NOMO-1 treated with dmso at 0.1 percent for 144 hours (cell line): ENCODE data around the gene ABCF3.

Source experiments
- DNase-seq: peaks from one replicate; lab custom pipeline; 2025; ENCODE audit not compliant: unreplicated experiment; lab: John Stamatoyannopoulos, UW

ABCF3 gene

DNA sequence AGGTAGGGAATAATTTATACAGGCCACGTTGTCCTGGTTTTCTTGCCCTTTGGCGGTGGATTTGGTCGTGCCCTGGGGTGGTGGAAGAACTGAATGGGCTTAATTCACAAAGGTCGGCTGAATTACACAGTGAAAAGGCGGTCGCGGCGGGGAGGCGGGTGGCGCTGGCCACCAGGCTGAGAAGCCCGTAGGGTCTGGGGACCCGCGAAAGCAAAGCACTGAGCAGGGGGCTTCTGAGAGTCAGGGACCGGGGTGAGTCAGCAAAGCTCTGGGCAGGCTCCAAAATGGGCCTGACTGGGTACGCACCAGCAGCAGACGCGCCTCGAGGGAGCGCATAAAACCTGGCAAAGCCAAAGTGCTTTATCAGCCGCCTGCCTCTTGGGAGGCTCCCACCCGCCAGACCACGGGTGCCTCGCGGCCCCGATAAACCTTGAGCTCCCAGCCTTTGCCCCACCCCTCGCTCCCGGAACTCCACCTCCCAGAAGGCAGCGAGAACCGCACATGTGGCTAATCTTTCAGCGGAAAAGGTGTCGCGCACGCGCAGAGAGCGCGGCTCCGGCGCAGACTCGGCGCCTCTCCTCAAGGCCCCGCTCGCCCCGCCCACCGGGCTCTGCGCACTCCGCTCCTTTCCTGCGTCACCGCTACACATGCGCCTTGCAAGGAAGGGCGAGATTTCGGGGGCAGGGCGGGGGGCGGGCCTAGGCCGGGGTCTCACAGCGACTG lies 377 bp upstream of the ABCF3 start:
- DNase-seq: peak; percentile 100

DNA sequence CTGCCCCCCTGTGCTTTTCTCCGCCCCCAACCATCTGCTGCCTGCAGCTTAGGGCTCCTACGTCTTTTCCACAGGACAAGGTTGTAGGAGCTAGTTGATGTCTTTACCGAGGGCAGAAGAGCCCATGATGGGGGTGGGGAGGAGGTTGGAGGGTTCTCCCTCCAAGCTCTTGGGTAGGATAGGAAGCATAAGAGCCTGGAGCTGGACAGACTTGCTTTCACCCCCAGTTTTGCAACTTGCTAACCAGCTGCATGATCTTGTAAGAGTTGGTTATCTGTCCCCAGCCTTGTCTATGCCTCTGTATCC lies 856 bp downstream of the ABCF3 start:
- DNase-seq: no peak

DNA sequence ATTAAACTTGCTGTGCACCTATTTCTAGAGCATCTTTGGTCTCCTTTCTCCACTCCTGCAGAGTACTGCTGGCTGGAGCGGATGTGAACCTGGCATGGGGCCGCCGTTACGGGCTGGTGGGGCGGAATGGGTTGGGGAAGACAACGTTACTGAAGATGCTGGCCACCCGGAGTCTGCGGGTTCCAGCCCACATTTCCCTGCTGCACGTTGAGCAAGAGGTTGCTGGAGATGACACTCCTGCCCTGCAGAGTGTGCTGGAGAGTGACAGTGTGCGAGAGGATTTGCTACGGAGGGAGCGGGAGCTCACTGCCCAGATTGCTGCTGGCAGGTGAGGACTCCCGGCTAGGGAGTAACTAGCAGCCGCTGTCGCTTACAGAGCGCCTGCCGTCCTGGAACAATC lies 2.1 kb downstream of the ABCF3 start:
- DNase-seq: no peak

DNA sequence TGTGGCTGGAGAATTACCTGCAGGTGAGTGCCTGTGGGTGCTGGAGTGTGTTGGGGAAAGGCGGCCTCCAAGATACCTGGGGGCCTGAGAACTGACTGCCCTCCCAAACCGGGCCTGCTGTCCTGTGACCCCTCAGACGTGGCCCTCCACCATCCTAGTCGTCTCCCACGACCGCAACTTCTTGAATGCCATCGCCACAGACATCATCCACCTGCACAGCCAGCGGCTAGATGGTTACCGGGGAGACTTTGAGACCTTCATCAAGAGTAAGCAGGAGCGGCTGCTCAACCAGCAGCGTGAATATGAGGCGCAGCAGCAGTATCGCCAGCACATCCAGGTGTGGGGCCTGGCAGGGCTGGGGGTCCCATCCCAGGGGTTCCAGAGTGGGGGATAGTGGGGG lies 3.4 kb downstream of the ABCF3 start:
- no peak for DNase-seq

DNA sequence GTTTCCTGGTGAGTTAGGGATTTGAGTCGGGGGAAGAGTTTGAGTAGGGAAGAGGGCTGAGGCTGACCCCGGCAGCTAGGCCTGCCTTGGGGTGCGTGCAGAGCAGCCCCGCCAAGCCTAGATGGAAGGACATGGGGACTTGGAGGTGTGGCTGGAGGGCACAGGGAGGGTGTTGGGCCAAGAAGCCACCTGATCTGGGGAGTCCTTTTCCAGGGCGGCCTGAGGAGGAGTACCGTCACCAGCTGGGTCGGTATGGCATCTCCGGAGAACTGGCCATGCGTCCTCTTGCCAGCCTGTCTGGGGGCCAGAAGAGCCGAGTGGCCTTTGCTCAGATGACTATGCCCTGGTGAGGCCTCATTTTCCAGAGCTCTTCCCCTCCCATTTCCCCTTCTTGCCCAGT lies 6.9 kb downstream of the ABCF3 start:
- DNase-seq: no peak

DNA sequence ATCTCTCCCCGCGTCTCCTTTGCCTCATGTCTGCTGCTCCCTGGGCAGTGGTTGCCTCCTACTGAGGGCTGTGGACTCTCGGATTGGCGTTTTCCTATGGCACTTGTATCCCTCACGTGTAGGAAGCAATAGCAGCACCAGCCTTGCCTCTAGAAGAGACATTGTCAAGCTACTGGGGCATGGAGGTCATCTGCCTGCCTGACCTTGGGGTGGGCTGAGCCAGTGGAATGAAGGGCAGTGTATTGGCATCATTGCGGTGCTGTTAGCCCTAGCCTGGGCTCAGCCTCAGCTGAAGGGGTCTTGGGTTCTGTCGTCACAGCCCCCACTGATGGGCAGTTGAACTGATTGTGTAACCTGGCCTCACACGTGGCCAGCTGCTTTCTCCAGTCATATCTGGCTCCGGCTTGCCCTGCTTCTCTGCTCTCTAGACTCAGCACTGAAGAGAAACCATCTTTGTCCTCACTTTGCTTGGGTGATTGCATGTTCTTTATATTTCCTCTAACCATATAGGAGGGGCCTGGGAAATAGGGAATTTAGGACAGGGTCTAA lies 8.1 kb downstream of the ABCF3 start:
- no peak for DNase-seq

DNA sequence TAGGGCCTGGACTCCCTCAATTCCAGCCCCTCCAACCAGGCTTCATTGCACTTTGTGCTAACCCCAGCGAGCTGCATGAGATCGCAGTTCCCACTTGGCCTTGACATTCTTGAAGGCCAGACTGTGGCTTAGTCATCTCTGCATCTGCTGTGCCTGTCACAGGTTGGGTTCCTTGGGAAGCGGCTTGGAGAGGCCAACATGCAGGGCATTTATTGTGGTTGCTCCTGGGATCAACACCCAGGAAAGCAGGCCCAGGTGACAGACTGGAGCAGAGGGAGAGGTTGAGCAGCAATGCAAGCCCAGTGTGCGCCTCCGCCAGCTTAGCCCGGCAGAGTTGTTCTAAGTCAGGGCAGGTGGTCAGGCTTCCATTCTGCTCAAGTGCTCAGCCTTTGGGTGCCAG lies 10.5 kb downstream of the ABCF3 start:
- no peak for DNase-seq

DNA sequence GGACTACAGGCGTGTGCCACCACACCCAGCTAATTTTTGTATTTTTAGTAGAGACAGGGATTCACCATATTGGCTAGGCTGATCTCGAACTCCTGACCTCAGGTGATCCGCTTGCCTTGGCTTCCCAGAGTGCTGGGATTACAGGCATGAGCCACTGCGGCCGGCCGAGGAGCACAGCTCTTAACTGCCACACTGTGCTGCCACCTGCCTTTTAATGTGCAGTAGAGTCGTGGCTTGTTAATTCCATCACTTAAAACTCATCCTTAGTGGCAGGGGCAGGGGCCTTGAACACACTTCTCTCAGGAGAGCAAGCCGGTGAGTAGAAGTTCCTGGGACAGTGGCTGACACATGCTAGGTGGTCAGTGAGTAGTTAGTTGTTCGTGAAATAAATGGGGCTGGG lies 12.5 kb downstream of the ABCF3 start:
- DNase-seq: no peak

DNA sequence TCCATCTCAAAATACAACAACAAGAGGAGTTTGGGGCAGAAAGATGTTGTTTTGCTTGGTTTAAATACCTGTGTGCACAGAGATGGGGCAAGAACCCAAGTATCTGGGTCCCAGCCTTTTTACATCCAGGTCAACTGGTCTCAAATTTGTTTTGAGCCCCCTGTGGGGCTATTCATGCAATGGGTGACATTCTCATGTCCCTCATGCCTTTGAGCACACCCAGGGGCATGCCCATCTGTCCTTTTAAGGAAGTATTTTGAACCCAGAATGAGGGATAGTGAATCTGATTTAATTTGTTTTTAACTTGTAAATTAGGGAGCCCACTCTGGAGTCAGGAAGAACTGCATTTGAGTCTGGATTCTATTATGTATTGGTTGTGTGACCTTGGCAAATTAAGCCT lies 14.8 kb downstream of the ABCF3 start:
- DNase-seq: no peak

DNA sequence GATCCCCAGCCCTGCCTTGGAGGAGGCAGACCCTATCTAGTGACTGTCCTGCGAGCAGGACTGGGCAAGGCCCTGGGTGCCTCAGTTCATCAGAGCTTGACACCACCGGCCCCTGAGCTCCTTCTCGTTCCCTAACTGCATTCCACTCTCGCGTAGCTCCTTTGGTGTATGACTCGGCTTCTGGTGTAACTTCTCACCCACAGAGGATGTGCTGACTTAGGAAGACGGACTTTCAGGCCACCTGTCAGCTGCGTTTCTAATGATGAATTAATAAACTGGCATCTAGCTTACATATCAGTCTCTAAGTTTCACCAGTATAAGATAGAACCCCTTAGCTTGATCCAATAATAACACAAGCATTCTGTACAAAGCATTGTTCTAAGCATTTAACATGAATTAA lies 17.5 kb downstream of the ABCF3 start:
- DNase-seq: no peak

DNA sequence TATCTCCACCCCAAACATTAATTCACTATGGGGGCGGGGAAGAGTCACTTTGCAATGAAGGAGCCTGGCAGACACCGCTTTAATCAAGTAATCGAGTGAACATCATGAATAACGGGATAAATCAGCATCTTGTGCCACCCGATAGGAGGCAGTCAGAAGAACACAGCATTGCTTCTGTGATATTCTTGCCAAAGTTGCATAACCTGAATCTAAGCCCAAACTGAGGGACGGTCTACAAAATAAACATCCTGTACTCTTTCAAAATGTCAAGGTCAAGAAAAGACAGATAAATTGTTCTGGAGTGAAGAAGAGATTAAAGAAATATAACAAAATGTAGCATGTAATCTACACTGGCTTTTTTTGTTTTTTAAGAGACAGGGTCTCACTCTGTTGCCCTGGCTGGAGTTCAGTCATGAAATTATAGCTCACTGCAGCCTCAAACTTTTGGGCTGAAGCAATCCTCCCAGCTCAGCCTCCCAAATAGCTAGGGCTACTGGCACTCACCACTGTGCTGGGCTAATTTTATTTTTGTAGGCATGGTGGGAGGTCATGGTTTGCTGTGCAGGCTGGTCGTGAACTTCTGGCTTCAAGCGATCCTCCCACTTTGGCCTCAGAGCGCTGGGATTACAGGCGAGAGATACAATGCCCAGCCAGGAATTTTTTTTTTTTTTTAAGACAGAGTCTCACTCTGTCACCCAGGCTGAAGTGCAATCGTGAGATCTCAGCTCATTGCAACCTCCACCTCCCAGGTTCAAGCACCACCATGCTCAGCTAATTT lies 23.3 kb downstream of the ABCF3 start:
- DNase-seq: no peak

DNA sequence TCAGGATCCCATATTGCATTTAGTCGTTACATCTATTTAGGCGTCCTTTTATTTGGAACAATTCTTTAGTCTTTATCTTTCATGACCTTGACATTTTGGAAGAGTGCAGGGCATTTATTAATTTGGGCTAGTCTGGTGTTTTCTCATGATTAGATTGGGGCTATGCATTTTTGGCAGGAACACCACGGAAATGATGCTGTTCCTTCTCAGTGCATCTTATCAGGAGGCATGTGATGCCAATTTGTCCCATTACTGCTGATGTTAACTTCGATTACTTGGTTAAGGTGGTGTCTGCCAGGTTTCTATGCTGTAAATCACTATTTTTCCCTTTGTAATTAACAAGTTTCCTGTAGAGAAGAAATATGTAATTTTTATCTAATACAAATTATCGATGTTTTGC lies 25.3 kb downstream of the ABCF3 start:
- DNase-seq: no peak

DNA sequence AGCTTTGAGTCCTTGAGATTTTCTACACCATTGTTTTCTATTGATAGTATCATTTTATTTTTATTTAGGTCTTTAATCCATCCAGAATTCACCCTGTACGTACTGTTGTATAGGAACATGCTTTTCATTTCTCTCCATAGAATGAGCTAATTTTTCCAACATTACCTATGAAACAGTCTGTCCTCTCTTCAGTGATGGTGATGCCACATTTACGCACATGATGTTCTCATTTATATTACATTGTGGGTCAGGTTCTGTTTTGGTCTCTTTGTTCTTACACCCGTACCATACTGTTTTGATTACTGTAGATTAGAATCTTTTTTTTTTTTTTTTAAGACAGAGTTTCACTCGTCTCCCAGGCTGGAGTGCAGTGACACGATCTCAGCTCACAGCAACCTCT lies 25.7 kb downstream of the ABCF3 start:
- DNase-seq: no peak

DNA sequence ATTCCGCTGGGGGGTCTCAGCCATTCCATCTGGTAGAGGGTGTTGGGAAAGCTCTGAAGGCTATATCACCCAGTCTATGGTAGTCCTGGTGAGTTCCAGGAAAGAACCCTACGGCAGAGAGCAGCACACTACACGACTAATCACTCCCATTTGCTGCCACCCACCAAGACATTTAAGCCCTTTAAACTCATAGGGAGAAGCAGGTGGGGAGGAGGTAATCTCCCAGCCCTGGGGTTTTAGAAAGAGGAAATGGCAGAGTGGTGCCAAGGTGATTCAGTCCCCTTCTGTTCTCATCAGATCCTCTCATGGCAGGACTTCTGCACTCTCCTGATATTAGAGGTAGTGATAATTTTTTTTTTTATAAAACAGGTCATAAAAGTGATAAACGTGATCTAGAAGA lies 32.8 kb downstream of the ABCF3 start:
- no peak for DNase-seq

DNA sequence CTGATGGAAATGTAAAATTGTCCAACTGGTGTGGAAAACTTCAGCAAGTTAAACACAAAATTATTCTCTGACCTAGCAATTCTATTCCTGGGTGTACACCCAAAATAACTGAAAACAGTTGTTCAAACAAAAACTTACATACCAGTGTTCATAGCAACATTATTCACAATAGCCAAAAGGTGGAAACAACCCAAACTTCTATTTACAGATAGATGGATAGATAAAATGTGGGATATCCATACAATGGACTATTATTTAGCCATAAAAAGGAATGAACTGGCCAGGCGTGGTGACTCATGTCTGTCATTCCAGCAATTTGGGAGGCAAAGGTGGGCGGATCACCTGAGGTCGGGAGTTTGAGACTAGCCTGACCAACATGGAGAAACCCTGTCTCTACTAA lies 36.5 kb downstream of the ABCF3 start:
- DNase-seq: no peak

DNA sequence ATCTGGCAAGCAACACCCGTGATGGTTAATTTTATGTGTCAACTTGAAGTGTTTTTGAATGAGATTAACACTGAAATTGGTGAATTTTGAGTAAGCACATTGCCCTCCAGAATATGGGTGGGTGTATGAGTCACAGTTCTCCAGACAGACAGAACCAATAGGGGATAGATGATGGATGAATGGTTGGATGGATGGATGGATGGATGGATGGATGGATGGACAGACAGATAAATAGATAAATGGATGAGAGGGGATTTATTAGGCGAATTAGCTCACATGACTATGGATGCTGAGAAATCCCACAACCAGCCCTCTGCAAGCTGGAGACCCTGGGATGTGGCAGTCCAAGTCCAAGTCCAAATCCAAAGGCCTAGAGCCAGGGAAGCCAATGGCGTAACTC lies 37.9 kb downstream of the ABCF3 start:
- no peak for DNase-seq

DNA sequence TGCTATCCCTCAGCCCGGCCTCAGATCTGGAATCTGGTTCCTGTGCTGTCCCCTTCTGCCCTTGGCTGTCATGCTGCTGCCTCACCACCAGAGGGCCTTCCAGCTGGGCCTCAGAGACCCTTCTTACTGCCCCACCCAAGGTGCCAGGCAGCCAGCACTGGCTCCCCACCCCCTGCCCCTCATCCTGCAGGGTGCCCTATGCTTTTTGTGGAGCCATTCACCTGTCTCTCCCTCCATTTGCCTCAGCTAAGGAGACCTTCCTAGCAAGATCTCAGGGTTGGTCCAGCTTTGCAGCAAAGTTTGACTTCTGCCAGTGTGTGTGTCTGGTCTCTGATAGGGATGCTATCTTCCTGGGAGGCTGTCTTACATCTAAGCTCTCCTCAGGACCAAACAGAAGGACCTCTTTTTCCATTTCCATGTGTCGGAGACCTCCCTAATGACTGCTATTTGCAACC lies 41.5 kb downstream of the ABCF3 start:
- no peak for DNase-seq

DNA sequence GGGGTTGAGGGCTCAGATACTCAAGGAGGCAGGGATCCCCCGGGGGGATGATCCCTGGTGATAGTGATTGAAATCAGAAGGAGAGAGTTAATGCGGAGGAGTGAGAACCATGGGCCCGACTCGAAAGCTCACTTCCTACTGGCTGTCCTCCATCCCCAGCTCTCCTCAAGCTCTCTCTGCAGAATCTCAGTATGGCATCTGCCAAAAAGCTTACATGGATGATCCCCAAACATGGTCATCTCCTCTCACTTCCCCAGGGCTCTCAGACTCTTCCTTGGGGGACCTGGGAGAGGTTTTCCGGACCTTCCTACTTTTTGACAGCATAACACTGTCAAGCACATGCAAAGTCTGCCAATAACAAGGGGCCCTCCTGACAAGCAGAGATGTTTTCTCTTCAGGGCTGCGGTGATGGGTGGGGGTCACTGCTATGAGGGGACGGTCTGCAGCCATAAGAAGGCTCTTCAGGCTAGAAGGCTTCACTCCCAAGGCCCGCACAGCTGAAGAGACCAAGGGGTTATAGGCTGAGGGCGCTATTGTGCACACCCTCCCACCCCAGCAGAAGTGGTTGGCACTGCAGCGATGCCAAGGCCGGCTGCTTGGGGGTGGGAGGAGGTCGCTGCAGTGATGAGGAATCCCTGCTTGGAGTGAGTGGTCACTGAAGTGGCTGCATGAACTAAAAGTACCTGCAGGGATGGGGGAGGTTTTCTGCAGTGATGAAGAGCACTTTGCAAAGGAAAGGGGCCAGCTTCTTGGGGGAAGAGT lies 42.6 kb downstream of the ABCF3 start:
- DNase-seq: no peak

DNA sequence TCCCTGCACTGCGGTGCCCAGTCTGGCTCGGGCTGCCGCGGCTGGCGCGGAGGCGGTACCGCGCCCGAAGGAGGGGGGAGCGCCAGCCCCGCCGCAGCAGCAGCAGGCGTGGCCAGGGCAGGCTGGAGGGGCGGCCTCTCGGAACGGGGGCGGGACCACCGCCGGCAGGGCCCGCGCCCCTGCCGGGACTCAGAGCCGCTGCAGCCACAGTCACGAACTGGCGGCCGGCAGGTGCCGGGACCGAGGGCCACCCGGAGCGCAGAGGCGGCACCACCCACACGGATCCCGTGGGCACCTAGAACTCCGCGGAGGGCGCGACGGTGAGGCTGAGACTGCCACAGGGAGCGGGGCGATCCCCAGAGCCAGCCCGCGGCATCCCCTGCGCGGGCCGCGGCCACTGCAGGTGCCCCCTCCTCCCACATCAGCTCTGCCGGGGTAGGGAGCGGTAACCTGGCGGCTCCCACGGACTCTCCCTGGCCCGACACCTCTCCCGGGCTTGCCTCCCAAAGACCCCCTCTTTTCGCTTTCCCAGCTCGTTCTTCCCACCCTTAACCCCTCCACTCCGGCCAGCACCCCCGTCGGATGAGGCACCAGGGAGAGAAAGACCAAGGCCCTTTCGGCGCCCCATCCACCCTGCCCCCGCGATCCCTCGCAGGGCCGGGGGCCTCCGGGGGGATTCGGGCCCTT lies 43.5 kb downstream of the ABCF3 start, which contains the start of gene VWA5B2:
VWA5B2 (plus strand) TSS at position 192 of the 687 bp plus-strand sequence. CDS start 944 bp downstream, outside the sequence.
- peak; percentile 37 for DNase-seq

DNA sequence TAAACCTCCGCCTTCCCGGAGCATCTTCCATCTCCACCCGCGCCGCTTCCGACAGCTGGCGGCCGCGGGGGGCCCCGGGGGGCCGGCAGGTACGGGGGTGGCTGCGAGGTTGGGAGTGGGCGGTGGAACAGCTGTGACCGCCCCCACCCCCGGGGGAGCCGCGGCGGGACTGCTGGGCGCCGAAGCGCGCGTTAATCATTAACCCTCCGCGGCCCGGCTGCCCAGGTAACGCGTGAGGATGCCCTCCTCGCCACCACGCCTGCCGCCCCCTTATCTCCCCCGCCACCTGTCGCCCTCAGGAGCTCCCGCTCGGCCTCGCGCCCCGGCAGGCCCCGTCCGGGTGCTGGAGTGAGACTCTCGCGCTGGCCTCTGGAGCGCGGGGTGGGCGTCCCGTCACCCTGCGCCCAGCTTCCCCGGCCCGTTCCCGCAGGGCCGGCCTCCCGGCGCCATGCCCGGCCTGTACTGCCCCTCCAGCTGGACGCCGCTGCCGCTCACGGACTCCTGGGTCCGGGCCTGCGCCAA lies 44.1 kb downstream of the ABCF3 start:
- no peak for DNase-seq
